HepG2 (cell line): ENCODE results near the gene MMP24OS. TPM values are rescaled to one million over a fixed set of nuclear protein-coding genes. Genes with fewer than 3 reads are reported as not detected.
A peak's percentile ranks its signal among the peaks of the same experiment; 100 is the strongest.

Source experiments
- ARHGAP35 ChIP-seq: sonication (generic); formaldehyde crosslinking; IDR thresholded peaks from 2 replicates; pipeline ENCODE4 v1.9.0; 2022; ENCODE audit warnings: mild to moderate bottlenecking, inconsistent platforms, moderate library complexity, missing genetic modification reagents, borderline replicate concordance
- FOXP4 ChIP-seq: sonication (generic); formaldehyde crosslinking; IDR thresholded peaks from 2 replicates; pipeline ENCODE4 v1.4.0; 2020; ENCODE audit warnings: missing genetic modification reagents
- FUBP1 ChIP-seq: sonication (generic); formaldehyde crosslinking; IDR thresholded peaks from 2 replicates; pipeline ENCODE4 v1.5.1; 2020; ENCODE audit warnings: missing genetic modification reagents, mild to moderate bottlenecking, borderline replicate concordance
- HNF4G ChIP-seq, 2 experiments: sonication (generic) in 1 of 2; formaldehyde crosslinking in 1 of 2; IDR thresholded peaks; 2 replicates each; pipeline versions ENCODE4 v1.4.0 to v1.6.1; 2011 to 2020; ENCODE audit warnings: borderline replicate concordance in 2 of 2, low read depth in 2 of 2, mild to moderate bottlenecking in 2 of 2, low read length in 1 of 2, missing genetic modification reagents in 1 of 2, moderate library complexity in 1 of 2
- KLF11 ChIP-seq: IDR thresholded peaks from 2 replicates; pipeline ENCODE4 v1.6.1; 2016; ENCODE audit warnings: missing compliant biosample characterization
- MATR3 ChIP-seq: sonication (generic); formaldehyde crosslinking; IDR thresholded peaks from 2 replicates; pipeline ENCODE4 v1.4.0; 2020; ENCODE audit warnings: missing genetic modification reagents
- NR3C1 ChIP-seq: sonication (generic); formaldehyde crosslinking; IDR thresholded peaks from 2 replicates; pipeline ENCODE4 v1.4.0; 2020; ENCODE audit warnings: missing genetic modification reagents
- PCBP2 ChIP-seq: fragments of 200-400 bp; formaldehyde crosslinking; optimal IDR thresholded peaks from 2 replicates; pipeline ENCODE3; 2018; ENCODE audit warnings: low read length, low read depth; ENCODE audit not compliant: poor library complexity, severe bottlenecking
- PRPF4 ChIP-seq: fragments of 200-400 bp; formaldehyde crosslinking; IDR thresholded peaks from 2 replicates; pipeline ENCODE4 v1.6.1; 2016; ENCODE audit warnings: low read length, low read depth; ENCODE audit not compliant: poor library complexity, severe bottlenecking
- SYNCRIP ChIP-seq: fragments of 200-400 bp; formaldehyde crosslinking; IDR thresholded peaks from 2 replicates; pipeline ENCODE4 v1.6.1; 2018; ENCODE audit warnings: mild to moderate bottlenecking, low read depth, low read length; ENCODE audit not compliant: insufficient read depth
- TSC22D2 ChIP-seq: sonication (generic); formaldehyde crosslinking; IDR thresholded peaks from 2 replicates; pipeline ENCODE4 v1.5.1; 2020; ENCODE audit warnings: missing genetic modification reagents, mild to moderate bottlenecking, borderline replicate concordance
- ZBTB49 ChIP-seq: sonication (generic); formaldehyde crosslinking; IDR thresholded peaks from 2 replicates; pipeline ENCODE4 v1.4.0; 2020; ENCODE audit warnings: missing genetic modification reagents, borderline replicate concordance
- ZNF124 ChIP-seq: sonication (generic); formaldehyde crosslinking; IDR thresholded peaks from 2 replicates; pipeline ENCODE4 v1.4.0; 2020; ENCODE audit warnings: missing genetic modification reagents
- ZNF3 ChIP-seq: IDR thresholded peaks from 2 replicates; pipeline ENCODE4 v1.7.0; 2017; ENCODE audit warnings: inconsistent platforms
- ZNF501 ChIP-seq: sonication (generic); formaldehyde crosslinking; IDR thresholded peaks from 2 replicates; pipeline ENCODE4 v1.5.1; 2020; ENCODE audit warnings: mild to moderate bottlenecking, moderate library complexity, missing genetic modification reagents
- ZNF564 ChIP-seq: sonication (generic); formaldehyde crosslinking; IDR thresholded peaks from 2 replicates; pipeline ENCODE4 v1.8.1; 2023; ENCODE audit warnings: mild to moderate bottlenecking, missing genetic modification reagents
- polyA plus RNA-seq, 8 experiments: library from polyadenylated mRNA; depleted of rRNA in 3 of 8; stranded (reverse) in 7 of 8; unstranded in 1 of 8; fragments of >200 nt; fragmentation: Illumina TruSeq in 4 of 8; extraction: Trizol in 4 of 8; gene quantifications; 2 replicates each; pipeline versions ENCODE4 v1.2.1 to v1.2.3, GENCODE V29; 2011 to 2016; ENCODE audit warnings: low read depth in 4 of 8, missing spikeins in 1 of 8, mixed read lengths in 1 of 8; ENCODE audit not compliant: insufficient read depth in 1 of 8
- total RNA-seq, 5 experiments: library from RNA; depleted of rRNA; stranded (reverse); fragments of >200 nt; fragmentation: Illumina TruSeq; extraction: Trizol; gene quantifications; 2 replicates each; pipeline ENCODE4 v1.2.3, GENCODE V29; 2016; ENCODE audit warnings: low read depth in 1 of 5
- TF ChIP-seq, protein P1 (sequence below): sonication (generic); formaldehyde crosslinking; IDR thresholded peaks from 2 replicates; pipeline ENCODE4 v1.5.0; 2020; ENCODE audit warnings: missing genetic modification reagents
- TF ChIP-seq, protein P2 (sequence below): sonication (generic); formaldehyde crosslinking; IDR thresholded peaks from 2 replicates; pipeline ENCODE4 v1.5.0; 2020; ENCODE audit warnings: mild to moderate bottlenecking, missing genetic modification reagents

The MMP24OS gene
- total and polyA plus RNA-seq, 2 of the 13 experiments (the other 11 are each of a cell fraction or from before 2014, with no cell fraction given) = 6.0 to 8.5 TPM

- TF ChIP-seq TSC22D2 (CRISPR knock-in tag) (peak; percentile 9; the same call in 1 of the 2 replicates), FOXP4 (CRISPR knock-in tag) (0 out of 2 replicates have a peak, but pooled peaks have one; percentile 3), KLF11 (CRISPR knock-in tag) (0 out of 2 replicates have a peak, but pooled peaks have one; percentile 14), SYNCRIP (no peak), ZNF501 (CRISPR knock-in tag) (peak; percentile 9; the same call in 1 of the 2 replicates), MATR3 (peak; percentile 83; the same call in 1 of the 2 replicates), PCBP2 (peak; percentile 15), ZNF564 (CRISPR knock-in tag) (0 out of 2 replicates have a peak, but pooled peaks have one; percentile 7), ARHGAP35 (CRISPR knock-in tag) (0 out of 2 replicates have a peak, but pooled peaks have one; percentile 48), ZBTB49 (peak; percentile 78; the same call in 1 of the 2 replicates), NR3C1 (CRISPR knock-in tag) (0 out of 2 replicates have a peak, but pooled peaks have one; percentile 47), PRPF4 (no peak), ZNF3 (CRISPR knock-in tag) (0 out of 2 replicates have a peak, but pooled peaks have one; percentile 67), HNF4G (IDR thresholded peaks at IDR 0.05; ENCODE audit: borderline replicate concordance, low read depth, low read length) (no peak), HNF4G (CRISPR knock-in tag; IDR thresholded peaks at IDR 0.05; ENCODE audit: borderline replicate concordance, low read depth) (peak; percentile 63), ZNF124 (0 out of 2 replicates have a peak, but pooled peaks have one; percentile 14), FUBP1 (CRISPR knock-in tag) (peak; percentile 17; the same call in 1 of the 2 replicates)
- TF ChIP-seq, protein P1, sequence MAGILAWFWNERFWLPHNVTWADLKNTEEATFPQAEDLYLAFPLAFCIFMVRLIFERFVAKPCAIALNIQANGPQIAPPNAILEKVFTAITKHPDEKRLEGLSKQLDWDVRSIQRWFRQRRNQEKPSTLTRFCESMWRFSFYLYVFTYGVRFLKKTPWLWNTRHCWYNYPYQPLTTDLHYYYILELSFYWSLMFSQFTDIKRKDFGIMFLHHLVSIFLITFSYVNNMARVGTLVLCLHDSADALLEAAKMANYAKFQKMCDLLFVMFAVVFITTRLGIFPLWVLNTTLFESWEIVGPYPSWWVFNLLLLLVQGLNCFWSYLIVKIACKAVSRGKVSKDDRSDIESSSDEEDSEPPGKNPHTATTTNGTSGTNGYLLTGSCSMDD (CRISPR knock-in tag) = no peak
- TF ChIP-seq, protein P2, sequence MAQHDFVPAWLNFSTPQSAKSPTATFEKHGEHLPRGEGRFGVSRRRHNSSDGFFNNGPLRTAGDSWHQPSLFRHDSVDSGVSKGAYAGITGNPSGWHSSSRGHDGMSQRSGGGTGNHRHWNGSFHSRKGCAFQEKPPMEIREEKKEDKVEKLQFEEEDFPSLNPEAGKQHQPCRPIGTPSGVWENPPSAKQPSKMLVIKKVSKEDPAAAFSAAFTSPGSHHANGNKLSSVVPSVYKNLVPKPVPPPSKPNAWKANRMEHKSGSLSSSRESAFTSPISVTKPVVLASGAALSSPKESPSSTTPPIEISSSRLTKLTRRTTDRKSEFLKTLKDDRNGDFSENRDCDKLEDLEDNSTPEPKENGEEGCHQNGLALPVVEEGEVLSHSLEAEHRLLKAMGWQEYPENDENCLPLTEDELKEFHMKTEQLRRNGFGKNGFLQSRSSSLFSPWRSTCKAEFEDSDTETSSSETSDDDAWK (CRISPR knock-in tag) = no peak
Observed at GRCh38 chr20:35284992-35285805, 7.3 kb upstream of the MMP24OS start (continued).
